B cell (primary cell): ENCODE data around the gene HIBADH.
"Not testable (repeated sequence)": the region's sequence is repeated elsewhere in the genome, so short reads cannot be mapped to it uniquely, and the experiment has no call there.

Experiments used
- CTCF ChIP-seq: fragments of 200-600 bp; IDR thresholded peaks from one replicate; pipeline ENCODE4 v1.8.0; 2022; ENCODE audit warnings: antibody characterized with exemption, mild to moderate bottlenecking
- EZH2 ChIP-seq: IDR thresholded peaks from 2 replicates; pipeline ENCODE4 v1.6.1; 2012; ENCODE audit warnings: borderline replicate concordance, low read depth, mild to moderate bottlenecking, moderate library complexity, low read length; ENCODE audit not compliant: insufficient read depth, poor library complexity, severe bottlenecking

- not testable (repeated sequence) for TF ChIP-seq EZH2, CTCF
Measured at GRCh38 chr7:27578169-27578568, 84.5 kb downstream of the HIBADH start.
